ENCODE measurements around the gene MAPKAP1.

The MAPKAP1 gene

GRCh38 chr9:125646621-125647100 lies 60.3 kb downstream of the MAPKAP1 start:
- no peak for DNase-seq
- intact Hi-C loops (cut with DNase I): no loop called here

GRCh38 chr9:125646217-125646616 lies 60.8 kb downstream of the MAPKAP1 start:
- intact Hi-C loops (cut with DNase I): no loop called here

GRCh38 chr9:125644819-125645507 lies 62.0 kb downstream of the MAPKAP1 start:
- intact Hi-C loops (cut with DNase I): no loop called here
- no peak for DNase-seq

More at GRCh38 chr9:125646217-125646616, 60.8 kb downstream of the MAPKAP1 start:
- DNase-seq: no peak

- intact Hi-C loops (cut with DNase I): no loop called here
- no peak for DNase-seq
These were observed 64.7 kb downstream of the MAPKAP1 start for GRCh38 chr9:125642311-125642710.

GRCh38 chr9:125639057-125639456 lies 68.0 kb downstream of the MAPKAP1 start:
- intact Hi-C loops (cut with DNase I): loop anchor here (10.0 kb wide), 1 partner anchor 84 kb away; no protein-coding TSS in a partner anchor
- DNase-seq: no peak

- intact Hi-C loops (cut with DNase I): loop anchor here (10.0 kb wide), 1 partner anchor 84 kb away; no protein-coding TSS in a partner anchor
- no peak for DNase-seq
These were observed 68.6 kb downstream of the MAPKAP1 start for GRCh38 chr9:125638239-125639045.

- DNase-seq: no peak
- intact Hi-C loops (cut with DNase I): loop anchor here (10.0 kb wide), 1 partner anchor 82 kb away; no protein-coding TSS in a partner anchor
These were observed 69.8 kb downstream of the MAPKAP1 start for GRCh38 chr9:125637241-125637640.

GRCh38 chr9:125635888-125636287 lies 71.1 kb downstream of the MAPKAP1 start:
- intact Hi-C loops (cut with DNase I): loop anchor here (10.0 kb wide), 1 partner anchor 81 kb away; no protein-coding TSS in a partner anchor
- DNase-seq: no peak

- DNase-seq: no peak
- intact Hi-C loops (cut with DNase I): loop anchor here (5.0 to 10.0 kb wide), 2 partner anchors 79 to 227 kb away; no protein-coding TSS in a partner anchor
These were observed 72.8 kb downstream of the MAPKAP1 start for GRCh38 chr9:125634040-125634717.

GRCh38 chr9:125633116-125633745 lies 73.8 kb downstream of the MAPKAP1 start:
- intact Hi-C loops (cut with DNase I): loop anchor here (5.0 to 10.0 kb wide), 2 partner anchors 78 to 226 kb away; no protein-coding TSS in a partner anchor
- DNase-seq: no peak

- intact Hi-C loops (cut with DNase I): loop anchor here (5.0 to 10.0 kb wide), 2 partner anchors 78 to 225 kb away; no protein-coding TSS in a partner anchor
- no peak for DNase-seq
These were observed 74.5 kb downstream of the MAPKAP1 start for GRCh38 chr9:125632321-125633115.

GRCh38 chr9:125631391-125632085 lies 75.5 kb downstream of the MAPKAP1 start:
- DNase-seq: no peak
- intact Hi-C loops (cut with DNase I): loop anchor here (5.0 to 10.0 kb wide), 2 partner anchors 77 to 224 kb away; no protein-coding TSS in a partner anchor

- no peak for DNase-seq
- intact Hi-C loops (cut with DNase I): loop anchor here (5.0 to 10.0 kb wide), 2 partner anchors 76 to 223 kb away; no protein-coding TSS in a partner anchor
These were observed 76.6 kb downstream of the MAPKAP1 start for GRCh38 chr9:125630436-125630835.

GRCh38 chr9:125629446-125629845 lies 77.6 kb downstream of the MAPKAP1 start:
- intact Hi-C loops (cut with DNase I): no loop called here
- no peak for DNase-seq

GRCh38 chr9:125626187-125626586 lies 80.8 kb downstream of the MAPKAP1 start:
- intact Hi-C loops (cut with DNase I): no loop called here
- DNase-seq: no peak

GRCh38 chr9:125621170-125621569 lies 85.8 kb downstream of the MAPKAP1 start:
- intact Hi-C loops (cut with DNase I): no loop called here
- no peak for DNase-seq

- DNase-seq: no peak
- intact Hi-C loops (cut with DNase I): no loop called here
These were observed 86.8 kb downstream of the MAPKAP1 start for GRCh38 chr9:125620216-125620615.

GRCh38 chr9:125617087-125617486 lies 89.9 kb downstream of the MAPKAP1 start:
- intact Hi-C loops (cut with DNase I): no loop called here
- no peak for DNase-seq
